HepG2 (cell line): Measurements from ENCODE around the gene VWA5B1. TPM values are rescaled to one million over a fixed set of nuclear protein-coding genes. Genes with fewer than 3 reads are reported as not detected.

ENCODE experiments used
- ATAC-seq: fragments of 200-7000 bp; cut with Tn5 transposase; 3 replicates; pipeline ENCODE4 v1.9.1; 2020; ENCODE audit warnings: mild to moderate bottlenecking, moderate library complexity
- BruUV-seq: library from RNA; stranded (reverse); fragments of 400-500 nt; replicated peaks from 2 replicates; lab custom pipeline; 2021; lab: Mats Ljungman, UMichigan
- CTCF ChIA-PET: fragments of 300-600 bp; formaldehyde crosslinking; extraction: SDS; loops from one replicate; lab custom pipeline; 2021; ENCODE audit warnings: low total read pairs, inconsistent platforms, low intra/inter-chr PET ratio; lab: Yijun Ruan, JAX
- POLR2A ChIA-PET: fragments of 350-600 bp; sonication (Branson Sonifier 250); formaldehyde crosslinking; loops from one replicate; lab custom pipeline; 2020; ENCODE audit warnings: antibody characterized with exemption, inconsistent platforms; lab: Yijun Ruan, JAX
- DNase-seq: peaks from one replicate; pipeline ENCODE4 v3.0.0-alpha.2; 2015; ENCODE audit warnings: low spot score
- FAIRE-seq: peaks from 3 replicates; lab custom pipeline; 2011; peaks lifted over from hg19 to GRCh38; lab: Jason Lieb, UNC
- H2AFZ ChIP-seq: one replicate; pipeline ENCODE4 v1.6.1; 2011; ENCODE audit warnings: low read length, inconsistent platforms
- H3K27ac ChIP-seq: fragments of 300-600 bp; 3 replicates; pipeline ENCODE4 v1.8.0; 2011; ENCODE audit warnings: mixed run types, mild to moderate bottlenecking, mixed read lengths, low read length, inconsistent platforms; ENCODE audit not compliant: insufficient read depth; ENCODE audit errors: extremely low read length
- H3K27me3 ChIP-seq, 2 experiments: fragments of 200-600 bp in 1 of 2; 2 replicates in 1 of 2; 3 replicates in 1 of 2; pipeline versions ENCODE4 v1.6.0 to v1.8.0; 2011; ENCODE audit warnings: low read length in 2 of 2, mild to moderate bottlenecking in 2 of 2, moderate library complexity in 2 of 2, inconsistent platforms in 1 of 2; ENCODE audit not compliant: insufficient read depth in 2 of 2, control insufficient read depth in 1 of 2
- H3K36me3 ChIP-seq, 2 experiments: fragments of 200-600 bp in 1 of 2; replicated peaks in 1 of 2; 2 replicates in 1 of 2; 3 replicates in 1 of 2; pipeline versions ENCODE4 v1.5.1 to v1.8.0; 2011; ENCODE audit warnings: low read length in 2 of 2, inconsistent platforms in 1 of 2; ENCODE audit not compliant: insufficient read depth in 2 of 2, control insufficient read depth in 1 of 2
- H3K4me1 ChIP-seq: 2 replicates; pipeline ENCODE4 v1.5.1; 2012; ENCODE audit warnings: low read length, inconsistent platforms; ENCODE audit not compliant: insufficient read depth
- H3K4me2 ChIP-seq: 2 replicates; pipeline ENCODE4 v1.6.0; 2011; ENCODE audit warnings: low read depth, low read length, inconsistent platforms
- H3K4me3 ChIP-seq, 3 experiments: fragments of 200-600 bp in 1 of 3; sonication (generic), shearing (Covaris generic) in 1 of 3; replicated peaks in 1 of 3; 2 replicates each; pipeline ENCODE4 v1.5.1; 2011 to 2016; ENCODE audit warnings: low read length in 3 of 3, inconsistent platforms in 2 of 3, low read depth in 2 of 3, mild to moderate bottlenecking in 2 of 3, control low read depth in 1 of 3, mixed read lengths in 1 of 3; ENCODE audit not compliant: insufficient read depth in 1 of 3
- H3K79me2 ChIP-seq: one replicate; pipeline ENCODE4 v1.6.1; 2011; ENCODE audit warnings: low read length, inconsistent platforms; ENCODE audit not compliant: insufficient read depth
- H3K9ac ChIP-seq: 2 replicates; pipeline ENCODE4 v1.6.0; 2011; ENCODE audit warnings: mild to moderate bottlenecking, low read depth, low read length, inconsistent platforms; ENCODE audit not compliant: insufficient read depth
- H3K9me3 ChIP-seq: 2 replicates; pipeline ENCODE4 v1.5.1; 2012; ENCODE audit warnings: mild to moderate bottlenecking, low read length
- H4K20me1 ChIP-seq: 2 replicates; pipeline ENCODE4 v1.6.0; 2011; ENCODE audit warnings: inconsistent platforms, mild to moderate bottlenecking, low read length, moderate library complexity; ENCODE audit not compliant: insufficient read depth
- ATF7 ChIP-seq, 2 experiments: fragments of 450-650 bp in 1 of 2; sonication (generic) in 1 of 2; formaldehyde crosslinking in 1 of 2; IDR thresholded peaks; 2 replicates each; pipeline versions ENCODE4 v1.4.0 to v1.6.1; 2016 to 2020; ENCODE audit warnings: antibody characterized with exemption in 1 of 2, mild to moderate bottlenecking in 1 of 2, missing genetic modification reagents in 1 of 2
- MLLT10 ChIP-seq: sonication (generic); formaldehyde crosslinking; IDR thresholded peaks from 2 replicates; pipeline ENCODE4 v1.4.0; 2020; ENCODE audit warnings: missing genetic modification reagents
- RFX1 ChIP-seq: fragments of 450-650 bp; IDR thresholded peaks from 2 replicates; pipeline ENCODE4 v1.6.1; 2017
- RFX5 ChIP-seq: IDR thresholded peaks from 2 replicates; pipeline ENCODE4 v1.6.1; 2011; ENCODE audit warnings: low read depth, low read length, improper control_type of control experiment
- ZNF768 ChIP-seq: sonication (generic); formaldehyde crosslinking; IDR thresholded peaks from 2 replicates; pipeline ENCODE4 v1.4.0; 2020; ENCODE audit warnings: missing genetic modification reagents
- WGBS: methylation state at CpG from one replicate; pipeline ENCODE4 v1.1.6; 2017; ENCODE audit warnings: low lambda C conversion rate; 5-methylcytosine and 5-hydroxymethylcytosine counted together
- in situ Hi-C: cut with HindIII; loops from 2 replicates; pipeline ENCODE4 v1.10.0; 2017; ENCODE audit warnings: low pct_unique_long_range_greater_than_20kb; ENCODE audit not compliant: extremely low pct_ligation_motif_present
- intact Hi-C: fragments of 100-400 bp; cut with micrococcal nuclease; formaldehyde crosslinking; loops from one replicate; pipeline ENCODE4 v1.10.0; 2022; ENCODE audit not compliant: unreplicated experiment
- polyA plus RNA-seq, 8 experiments: library from polyadenylated mRNA; depleted of rRNA in 3 of 8; stranded (reverse) in 7 of 8; unstranded in 1 of 8; fragments of >200 nt; fragmentation: Illumina TruSeq in 4 of 8; extraction: Trizol in 4 of 8; gene quantifications; 2 replicates each; pipeline versions ENCODE4 v1.2.1 to v1.2.3, GENCODE V29; 2011 to 2016; ENCODE audit warnings: low read depth in 4 of 8, missing spikeins in 1 of 8, mixed read lengths in 1 of 8; ENCODE audit not compliant: insufficient read depth in 1 of 8
- total RNA-seq, 5 experiments: library from RNA; depleted of rRNA; stranded (reverse); fragments of >200 nt; fragmentation: Illumina TruSeq; extraction: Trizol; gene quantifications; 2 replicates each; pipeline ENCODE4 v1.2.3, GENCODE V29; 2016; ENCODE audit warnings: low read depth in 1 of 5

VWA5B1 gene
- total and polyA plus RNA-seq, 2 of the 13 experiments (the other 11 are each of a cell fraction or from before 2014, with no cell fraction given): not detected

DNA sequence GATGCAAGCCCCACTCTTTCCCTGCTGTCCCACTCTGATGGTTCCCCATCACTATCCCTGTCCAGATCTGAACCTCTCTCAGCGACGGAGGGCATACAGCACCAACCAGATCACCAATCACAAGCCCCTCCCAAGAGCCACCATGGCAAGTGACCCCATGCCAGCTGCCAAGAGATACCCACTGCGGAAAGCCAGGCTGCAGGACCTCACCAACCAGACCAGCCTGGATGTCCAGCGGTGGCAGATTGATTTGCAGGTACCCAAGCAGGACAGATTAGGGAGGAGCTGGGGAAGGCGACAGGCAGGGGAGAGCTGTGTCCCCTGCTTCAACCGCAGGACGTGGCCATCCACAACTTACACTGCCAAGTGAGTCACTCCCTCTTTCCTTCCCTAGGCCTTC is 46.9 kb downstream of the VWA5B1 start:
- BruUV-seq: no TSS peak
- Histone ChIP-seq H3K4me2 (no peak overlapping the region), H3K9ac (no peak overlapping the region), H2AFZ (no peak overlapping the region), H3K9me3 (no peaks in the 10 kb centered on the region), H3K27me3 (peaks cover 4 to 6% of the 10 kb centered on the region in 2 experiments; a peak in 1 of 5 replicates), H3K4me1 (no peaks in the 10 kb centered on the region), H3K36me3 (no peaks in the 10 kb centered on the region), H3K79me2 (no peaks in the 10 kb centered on the region), H3K4me3 (no peak overlapping the region), H3K27ac (no peak overlapping the region), H4K20me1 (no peaks in the 10 kb centered on the region)
- no peak for TF ChIP-seq MLLT10 (CRISPR knock-in tag)
- no peak for TF ChIP-seq ZNF768 (CRISPR knock-in tag)
- DNase-seq: no peak
- in situ Hi-C loops: no loop called here
- intact Hi-C loops: no loop called here
- no peak for ATAC-seq
- CTCF ChIA-PET: no interaction called here
- POLR2A ChIA-PET: no interaction called here
- FAIRE-seq: no peak
- 55% methylated on average over 7 of the region's 7 CpGs for WGBS

- ATAC-seq (no peak), FAIRE-seq (no peak)
- H3K4me2 ChIP-seq: no peak overlapping the region
- intact Hi-C loops: no loop called here
- no peak overlapping the region for H3K4me3 ChIP-seq
- H3K9ac ChIP-seq: no peak overlapping the region
- TF ChIP-seq ATF7 (IDR thresholded peaks at IDR 0.05): no peak
- no peak for TF ChIP-seq ATF7 (CRISPR knock-in tag; IDR thresholded peaks at IDR 0.05)
- peak; percentile 12; the same call in 1 of the 2 replicates for TF ChIP-seq RFX1
- TF ChIP-seq RFX5: peak; percentile 44; the same call in 1 of the 2 replicates
- TF ChIP-seq, all 625 proteins: peak for 2
- ChIA-PET CTCF (no interaction called here), POLR2A (no interaction called here)
- in situ Hi-C loops: no loop called here
- peaks cover 4 to 7% of the 10 kb centered on the region in 2 experiments; a peak in 1 of 5 replicates for H3K27me3 ChIP-seq
- 13% methylated on average over 9 of the region's 9 CpGs for WGBS
- no peak for DNase-seq
- H3K9me3 ChIP-seq: no peaks in the 10 kb centered on the region
- no peak overlapping the region for H2AFZ ChIP-seq
- H3K4me1 ChIP-seq: no peaks in the 10 kb centered on the region
- no peak overlapping the region for H3K27ac ChIP-seq
- H3K79me2 ChIP-seq: no peaks in the 10 kb centered on the region
- no peaks in the 10 kb centered on the region for H3K36me3 ChIP-seq
- no peaks in the 10 kb centered on the region for H4K20me1 ChIP-seq
- no TSS peak for BruUV-seq
Observed at GRCh38 chr1:20339811-20340457, 49.3 kb downstream of the VWA5B1 start.
